ENCODE results near the gene MRPL51.
A peak's percentile ranks its signal among the peaks of the same experiment; 100 is the strongest.
"Not testable (repeated sequence)": the region's sequence is repeated elsewhere in the genome, so short reads cannot be mapped to it uniquely, and the experiment has no call there.

MRPL51 gene

DNA sequence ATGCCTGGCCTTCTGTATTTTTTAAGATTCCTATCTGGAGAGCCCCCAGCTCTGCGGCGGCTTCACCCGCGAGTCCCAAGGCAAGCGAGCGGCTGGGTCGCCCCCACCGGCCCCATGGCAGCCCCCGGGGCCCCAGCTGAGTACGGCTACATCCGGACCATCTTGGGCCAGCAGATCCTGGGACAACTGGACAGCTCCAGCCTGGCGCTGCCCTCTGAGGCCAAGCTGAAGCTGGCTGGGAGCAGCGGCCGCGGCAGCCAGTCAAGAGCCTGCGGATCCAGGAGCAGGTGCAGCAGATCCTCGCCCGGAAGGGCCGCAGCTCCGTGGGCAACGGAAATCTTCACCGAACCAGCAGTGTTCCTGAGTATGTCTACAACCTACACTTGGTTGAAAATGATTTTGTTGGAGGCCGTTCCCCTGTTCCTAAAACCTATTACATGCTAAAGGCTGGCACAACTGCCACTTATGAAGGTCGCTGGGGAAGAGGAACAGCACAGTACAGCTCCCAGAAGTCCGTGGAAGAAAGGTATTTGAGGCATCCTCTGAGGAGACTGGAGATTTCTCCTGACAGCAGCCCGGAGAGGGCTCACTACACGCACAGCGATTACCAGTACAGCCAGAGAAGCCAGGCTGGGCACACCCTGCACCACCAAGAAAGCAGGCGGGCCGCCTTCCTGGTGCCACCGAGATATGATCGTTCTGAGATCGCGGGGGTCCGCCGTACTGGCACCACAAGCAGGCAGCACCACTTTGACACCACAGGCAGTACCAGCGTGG, 15.3 kb downstream of the MRPL51 start:
- not testable (repeated sequence) for DNase-seq

DNA sequence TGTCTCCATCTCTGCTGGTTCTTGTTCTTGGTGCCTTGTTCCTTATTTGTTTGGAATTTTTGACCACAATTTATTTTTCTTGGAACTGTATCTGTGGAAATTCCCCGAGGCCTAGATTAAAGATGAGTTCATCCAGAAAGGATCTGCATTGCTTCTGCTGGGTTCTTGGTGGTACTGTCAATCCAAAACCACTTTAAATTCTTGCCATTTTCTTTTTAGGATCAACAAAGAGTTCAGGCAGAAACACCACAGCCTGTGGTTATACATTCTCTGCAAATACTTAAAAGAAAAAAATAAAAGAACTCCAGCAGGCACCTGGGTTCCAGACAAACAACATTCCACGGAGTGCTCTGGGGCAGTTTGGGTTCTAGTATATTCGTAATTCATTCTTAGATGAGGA, 16.6 kb downstream of the MRPL51 start:
- DNase-seq, result no peak

DNA sequence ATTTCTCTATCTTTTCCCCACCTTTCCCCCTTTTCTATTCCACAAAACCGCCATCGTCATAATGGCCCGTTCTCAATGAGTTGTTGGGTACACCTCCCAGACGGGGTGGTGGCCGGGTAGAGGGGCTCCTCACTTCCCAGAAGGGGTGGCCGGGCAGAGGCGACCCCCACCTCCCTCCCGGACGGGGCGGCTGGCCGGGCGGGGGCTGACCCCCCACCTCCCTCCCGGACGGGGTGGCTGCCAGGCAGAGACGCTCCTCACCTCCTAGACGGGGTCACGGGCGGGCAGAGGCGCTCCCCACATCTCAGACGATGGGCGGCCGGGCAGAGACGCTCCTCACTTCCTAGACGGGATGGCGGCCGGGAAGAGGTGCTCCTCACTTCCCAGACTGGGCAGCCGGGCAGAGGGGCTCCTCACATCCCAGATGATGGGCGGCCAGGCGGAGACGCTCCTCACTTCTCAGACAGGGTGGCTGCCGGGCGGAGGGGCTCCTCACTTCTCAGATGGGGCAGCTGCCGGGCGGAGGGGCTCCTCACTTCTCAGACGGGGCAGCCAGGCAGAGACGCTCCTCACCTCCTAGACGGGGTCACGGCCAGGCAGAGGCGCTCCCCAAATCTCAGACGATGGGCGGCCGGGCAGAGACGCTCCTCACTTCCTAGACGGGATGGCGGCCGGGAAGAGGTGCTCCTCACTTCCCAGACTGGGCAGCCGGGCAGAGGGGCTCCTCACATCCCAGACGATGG, 17.7 kb downstream of the MRPL51 start:
- DNase-seq, result not testable (repeated sequence)

DNA sequence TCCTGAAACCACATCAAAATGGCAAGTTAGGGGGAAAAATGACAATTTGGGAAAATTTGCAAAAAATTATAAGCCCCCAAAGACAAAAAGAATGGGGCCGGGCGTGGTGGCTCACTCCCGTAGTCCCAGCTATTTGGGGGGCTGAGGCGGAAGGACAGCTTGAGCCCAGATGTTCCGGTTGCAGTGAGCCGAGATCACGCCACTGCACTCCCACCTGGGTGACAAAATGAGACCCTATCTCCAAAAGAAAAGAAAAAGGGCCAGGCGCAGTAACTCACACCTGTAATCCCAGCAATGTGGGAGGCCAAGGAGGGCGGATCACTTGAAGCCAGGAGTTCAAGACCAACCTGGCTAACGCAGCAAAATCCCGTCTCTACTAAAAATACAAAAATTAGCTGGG, 20.6 kb downstream of the MRPL51 start:
- DNase-seq, result no peak

DNA sequence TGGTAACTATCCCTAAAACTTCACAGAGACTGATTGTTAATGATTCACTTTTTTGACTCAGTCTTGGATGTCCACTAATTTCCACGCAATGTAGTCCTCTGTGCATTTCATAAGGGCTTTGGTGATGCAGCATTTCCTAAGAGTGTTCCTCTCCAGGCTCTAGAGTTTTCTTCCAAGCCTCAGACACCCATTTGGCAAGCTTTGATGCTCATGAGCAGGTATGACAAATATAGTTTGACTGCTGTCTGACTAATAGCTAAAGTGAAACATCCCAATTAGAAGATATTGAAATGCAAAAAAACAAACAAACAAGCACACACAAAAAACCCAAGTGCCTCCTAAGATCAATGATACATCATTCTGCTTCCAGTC, 21.1 kb downstream of the MRPL51 start:
- no peak for DNase-seq

DNA sequence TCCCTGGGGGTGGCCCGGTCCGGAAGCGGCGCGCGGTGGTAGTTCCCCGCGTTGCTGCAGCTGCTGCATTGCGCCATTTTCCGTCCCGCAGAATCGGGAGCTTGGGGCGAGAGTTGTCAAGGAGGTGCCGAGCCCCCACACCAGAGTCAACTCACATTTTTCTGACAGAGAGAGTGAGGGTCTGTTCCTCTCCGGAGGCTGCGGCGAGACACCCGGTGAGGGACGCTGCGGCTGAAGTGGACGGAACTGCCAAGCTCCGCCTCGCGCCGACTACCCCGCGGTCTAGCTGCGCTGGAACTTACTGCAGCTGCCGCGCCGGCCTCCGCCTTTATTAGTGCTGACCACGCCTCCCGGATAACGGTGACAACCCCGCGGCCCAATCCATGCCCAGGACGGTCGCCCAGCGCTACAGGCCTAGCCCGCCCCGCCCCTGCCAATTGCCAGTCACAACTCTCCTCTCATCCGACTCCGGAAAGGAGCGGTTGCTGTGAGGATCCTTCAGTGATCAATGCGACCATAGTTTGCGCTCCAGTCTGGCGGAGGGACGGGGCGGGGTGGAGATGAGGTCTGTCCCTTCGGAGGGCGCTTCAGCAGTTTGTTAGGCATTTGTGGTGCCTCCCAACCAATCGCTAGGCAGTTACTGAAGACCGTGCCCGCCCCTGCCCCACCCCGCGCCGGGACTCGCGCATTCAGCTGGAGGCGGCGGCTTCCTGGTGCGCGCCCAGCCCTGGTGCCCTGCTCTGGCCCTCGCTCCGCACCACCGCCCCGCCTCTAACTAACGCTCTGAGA, 22.5 kb downstream of the MRPL51 start, which contains the start of gene VAMP1:
TSS of gene VAMP1 (minus strand) at position 303 of the 789 bp plus-strand sequence. CDS start at position 157, 146 bp downstream.
- DNase-seq, result peak; percentile 82

DNA sequence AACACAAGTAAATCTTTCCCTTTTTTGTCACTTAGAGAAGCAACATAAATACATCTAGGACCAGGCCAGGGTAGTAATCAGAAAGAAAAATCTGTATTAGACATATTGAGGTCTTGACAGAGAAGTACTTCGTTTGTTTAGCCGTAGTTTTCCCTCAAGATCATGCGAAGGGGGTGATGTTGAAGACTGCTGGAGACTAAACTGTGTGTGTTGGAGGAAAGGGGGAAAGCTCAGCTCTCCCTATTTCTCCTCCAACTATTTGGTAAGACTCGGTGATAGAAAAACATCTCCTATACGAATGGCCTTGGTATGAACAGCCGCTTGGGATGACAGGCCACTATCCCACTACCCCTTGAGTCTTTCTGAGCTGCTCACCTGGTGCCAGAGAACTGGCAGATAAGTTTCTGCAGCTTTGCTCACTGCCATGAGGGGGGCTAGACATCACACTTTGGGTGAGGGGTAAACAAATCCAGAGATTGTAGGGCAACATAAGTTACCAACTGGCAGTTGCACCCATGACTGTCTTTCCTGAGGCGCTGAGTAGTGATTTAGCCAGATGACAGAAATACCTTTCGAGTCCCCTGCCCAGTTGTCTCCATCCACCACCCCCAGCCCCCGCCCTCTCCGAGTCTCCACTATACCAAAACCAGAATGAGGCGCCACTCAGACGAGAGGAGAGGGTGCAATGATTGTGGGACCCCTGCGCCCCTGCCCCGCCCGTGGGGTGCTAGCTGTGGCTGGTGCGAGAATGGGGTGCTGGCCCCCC, 23.3 kb downstream of the MRPL51 start:
- no peak for DNase-seq

DNA sequence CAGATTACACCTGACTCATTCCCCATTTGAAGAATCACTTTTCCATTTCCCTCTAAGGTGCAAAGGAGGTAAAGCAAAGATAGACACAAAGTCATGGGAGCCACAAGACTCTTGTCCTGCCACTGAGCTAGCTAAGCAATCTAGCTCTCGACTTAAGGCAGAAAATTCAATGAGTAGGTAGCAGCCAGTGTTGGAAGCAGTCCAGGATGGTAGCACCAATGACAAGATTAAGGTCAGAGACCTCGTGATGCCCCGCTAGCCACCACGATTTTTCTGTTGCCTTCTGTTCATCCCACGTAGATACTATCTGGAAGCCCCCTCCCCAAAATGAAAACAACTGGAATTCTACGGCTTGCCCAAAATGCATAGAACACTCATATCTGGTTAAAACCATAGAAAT, 24.0 kb downstream of the MRPL51 start:
- DNase-seq, result no peak

DNA sequence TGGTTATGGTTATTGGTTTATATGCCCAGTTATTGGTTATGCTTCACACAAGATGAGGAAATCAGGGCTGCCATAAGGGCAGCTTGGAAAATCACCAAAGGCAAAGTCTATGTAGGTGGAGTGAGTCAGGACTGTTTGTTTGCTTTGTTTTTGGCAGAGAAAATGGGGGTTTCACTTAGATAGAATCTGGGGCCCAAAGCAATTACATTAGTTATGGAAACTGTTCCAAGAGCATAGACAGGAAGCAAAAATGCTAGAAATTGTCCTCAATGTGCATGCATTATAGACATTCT, 24.8 kb downstream of the MRPL51 start:
- no peak for DNase-seq

DNA sequence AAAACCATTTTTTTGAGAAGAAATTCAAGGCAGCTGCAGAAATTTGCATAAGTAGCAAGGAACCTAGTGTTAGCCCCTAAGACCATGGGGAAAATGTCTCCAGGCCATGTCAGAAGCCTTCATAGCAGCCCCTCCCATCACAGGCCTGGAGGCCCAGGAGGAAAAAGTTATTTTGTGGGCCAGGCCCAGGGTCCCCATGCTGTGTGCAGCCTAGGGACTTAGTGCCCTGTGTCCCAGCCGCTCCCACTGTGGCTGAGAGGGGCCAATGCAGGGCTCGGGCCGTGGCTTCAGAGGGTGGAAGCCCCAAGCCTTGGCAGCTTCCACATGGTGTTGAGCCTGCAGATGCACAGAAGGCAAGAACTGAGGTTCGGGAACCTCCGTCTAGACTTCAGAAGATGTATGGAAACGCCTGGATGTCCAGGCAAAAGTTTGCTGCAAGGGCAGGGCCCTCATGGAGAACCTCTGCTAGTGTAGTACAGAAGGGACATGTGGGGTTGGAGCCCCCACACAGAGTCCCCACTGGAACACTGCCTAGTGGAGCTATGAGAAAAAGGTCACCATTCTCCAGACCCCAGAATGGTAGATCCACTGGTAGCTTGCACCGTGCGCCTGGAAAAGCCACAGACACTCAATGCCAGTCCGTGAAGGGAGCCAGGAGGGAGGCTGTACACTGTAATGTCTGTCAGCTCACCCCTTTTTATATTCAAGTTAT, 25.3 kb downstream of the MRPL51 start:
- DNase-seq, result not testable (repeated sequence)

DNA sequence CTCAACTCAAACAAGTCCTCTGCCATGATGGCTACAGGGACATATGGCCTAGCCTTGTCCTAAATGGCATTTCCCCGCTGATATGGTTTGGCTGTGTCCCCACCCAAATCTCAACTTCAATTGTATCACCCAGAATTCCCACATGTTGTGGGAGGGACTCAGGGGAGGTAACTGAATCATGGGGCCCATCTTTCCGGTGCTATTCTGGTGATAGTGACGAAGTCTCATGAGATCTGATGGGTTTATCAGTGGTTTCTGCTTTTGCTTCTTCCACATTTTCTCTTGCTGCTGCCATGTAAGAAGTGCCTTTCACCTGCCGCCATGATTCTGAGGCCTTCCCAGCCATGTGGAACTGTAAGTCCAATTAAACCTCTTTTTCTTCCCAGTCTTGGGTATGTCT, 26.3 kb downstream of the MRPL51 start:
- DNase-seq, result not testable (repeated sequence)

DNA sequence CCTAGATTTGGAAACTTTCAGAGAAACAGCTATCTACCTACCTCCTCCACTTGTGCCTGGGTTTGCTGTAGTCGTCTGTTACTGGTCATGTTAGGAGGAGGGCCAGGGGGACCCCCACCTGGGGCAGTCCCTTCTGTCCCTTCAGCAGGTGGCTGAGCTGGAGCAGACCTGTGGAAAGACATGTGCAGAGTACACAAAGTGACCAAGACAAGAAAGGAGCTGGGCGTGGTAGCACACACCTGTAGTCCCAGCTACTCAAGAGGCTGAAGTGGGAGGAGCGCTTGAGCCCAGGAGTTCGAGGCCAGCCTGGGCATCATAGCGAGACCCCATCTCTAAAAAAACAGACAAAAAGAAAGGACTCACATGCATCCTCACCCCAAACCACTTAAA, 26.9 kb downstream of the MRPL51 start:
- no peak for DNase-seq

DNA sequence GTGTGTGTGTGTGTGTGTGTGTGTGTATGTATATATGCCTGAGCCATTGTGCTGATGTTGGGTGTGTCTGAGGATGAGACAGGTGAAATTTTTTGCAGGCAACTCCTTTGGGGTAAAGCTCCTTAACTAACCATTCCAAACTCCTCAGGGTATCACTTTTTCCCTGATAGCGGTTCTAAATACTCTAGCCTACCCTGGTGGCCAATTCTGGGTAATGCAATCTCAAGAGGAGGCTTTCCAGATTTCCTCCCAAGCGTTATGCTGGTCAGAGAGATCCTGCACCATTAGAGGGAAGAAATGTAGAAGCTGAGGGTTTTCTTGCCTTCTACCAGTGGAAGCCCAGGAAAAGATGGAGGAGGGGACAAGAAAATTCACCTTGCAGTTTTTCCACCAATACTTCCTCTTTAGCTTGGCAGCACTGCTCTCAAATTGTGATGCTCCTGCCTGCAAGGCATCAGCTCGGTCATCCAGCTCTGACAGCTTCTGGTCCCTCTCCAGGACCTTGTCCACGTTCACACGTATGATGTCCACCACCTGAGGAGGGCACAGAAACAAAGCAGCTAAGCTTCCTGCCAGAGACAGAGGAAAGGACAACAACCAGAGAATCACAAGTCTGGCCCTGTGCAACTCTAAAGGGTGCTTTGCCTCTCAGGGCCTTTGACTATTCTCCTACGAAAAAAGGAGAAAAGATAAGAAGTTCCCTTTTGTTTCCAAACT, 27.4 kb downstream of the MRPL51 start:
- peak; percentile 7 for DNase-seq

DNA sequence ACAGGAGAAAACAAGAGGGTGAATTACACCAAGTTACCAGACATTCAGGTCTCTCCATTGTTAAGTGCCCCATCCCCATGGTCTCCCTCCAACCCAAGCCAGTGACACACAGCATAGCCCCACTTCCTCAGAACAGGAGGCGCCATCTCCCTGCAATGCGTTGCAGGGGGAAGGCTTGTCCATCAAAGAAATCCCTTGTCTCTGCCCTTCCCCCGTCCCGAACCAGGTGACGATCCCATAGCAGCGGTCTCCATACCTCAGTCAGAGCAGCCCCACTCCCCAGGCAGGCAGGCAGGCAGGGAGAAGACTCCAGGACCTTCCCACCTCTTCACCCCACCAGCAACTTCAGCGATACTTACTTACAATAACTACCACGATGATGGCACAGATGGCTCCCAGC, 28.5 kb downstream of the MRPL51 start:
- no peak for DNase-seq

DNA sequence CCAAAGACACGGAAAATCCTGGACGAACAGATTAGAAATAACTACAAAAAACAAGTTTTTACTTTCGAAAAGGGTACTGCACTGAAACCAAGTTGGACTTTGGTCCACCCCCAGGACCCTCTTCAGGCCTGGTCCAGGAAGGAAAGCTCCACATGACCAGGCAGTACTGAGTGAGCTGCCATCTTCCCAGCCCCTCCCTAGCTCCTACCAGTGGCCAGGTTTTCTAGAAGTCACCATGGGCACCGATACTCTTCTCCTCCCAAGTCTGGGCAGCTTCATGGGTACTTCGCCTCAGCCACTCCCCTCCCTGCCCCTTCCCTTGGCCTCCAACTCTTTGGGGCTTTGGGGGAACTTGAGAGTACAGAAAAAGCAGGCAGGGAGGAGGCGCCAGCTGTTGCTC, 29.2 kb downstream of the MRPL51 start:
- no peak for DNase-seq

DNA sequence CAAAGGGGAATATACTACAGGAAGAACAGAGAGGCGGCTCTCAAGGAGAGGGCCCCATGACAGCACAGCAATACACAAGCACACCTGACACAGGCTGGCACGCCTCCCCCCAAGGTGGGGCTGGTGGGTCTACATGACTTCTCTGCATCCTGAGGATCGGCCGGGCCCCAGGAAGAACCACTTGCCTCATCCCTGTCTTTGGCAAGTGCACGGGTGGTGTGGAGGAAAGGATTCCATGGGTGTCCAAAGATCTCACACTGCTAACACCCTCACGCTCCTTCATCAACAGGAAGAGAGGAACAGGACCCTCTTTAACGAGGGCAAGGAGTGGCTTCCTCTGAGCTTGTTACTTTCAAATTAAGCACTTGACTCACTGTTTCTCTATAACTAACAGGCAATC, 29.8 kb downstream of the MRPL51 start:
- DNase-seq, result no peak

DNA sequence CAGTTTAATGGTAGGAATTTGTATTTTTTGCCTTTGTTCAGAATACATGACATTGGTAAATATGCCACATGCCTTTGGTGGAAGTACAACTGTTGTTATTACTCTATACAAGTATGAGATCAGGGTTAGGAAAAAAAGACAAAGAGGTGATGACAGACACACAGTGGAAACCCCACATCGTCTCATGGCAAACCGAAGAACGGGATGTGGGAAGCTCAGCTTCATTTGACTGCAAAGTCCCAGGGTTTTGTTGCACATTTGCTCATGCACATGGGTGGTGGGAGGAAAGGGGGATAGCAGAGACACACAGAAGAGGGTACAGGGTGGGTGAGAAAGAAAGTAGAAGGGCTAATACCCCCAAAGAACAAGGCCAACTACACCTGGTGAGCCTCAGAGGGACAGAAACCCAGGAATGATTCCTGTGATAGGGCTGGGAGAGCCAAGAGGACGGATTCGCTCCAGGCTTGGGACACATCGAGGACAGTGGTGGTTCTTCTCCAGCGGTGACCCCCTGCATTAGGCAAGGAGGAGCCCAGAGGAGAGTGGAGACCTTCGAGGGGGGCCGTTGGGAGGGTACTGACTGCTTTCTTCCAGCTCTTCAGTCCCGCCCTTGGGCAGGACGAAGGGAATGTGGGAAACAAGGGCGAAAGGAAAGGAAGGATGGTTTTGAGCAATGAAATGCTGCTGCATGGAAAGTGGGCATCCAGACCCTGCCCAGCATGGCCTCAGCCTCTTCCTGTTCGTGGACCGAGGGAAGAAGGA, 30.6 kb downstream of the MRPL51 start:
- no peak for DNase-seq

DNA sequence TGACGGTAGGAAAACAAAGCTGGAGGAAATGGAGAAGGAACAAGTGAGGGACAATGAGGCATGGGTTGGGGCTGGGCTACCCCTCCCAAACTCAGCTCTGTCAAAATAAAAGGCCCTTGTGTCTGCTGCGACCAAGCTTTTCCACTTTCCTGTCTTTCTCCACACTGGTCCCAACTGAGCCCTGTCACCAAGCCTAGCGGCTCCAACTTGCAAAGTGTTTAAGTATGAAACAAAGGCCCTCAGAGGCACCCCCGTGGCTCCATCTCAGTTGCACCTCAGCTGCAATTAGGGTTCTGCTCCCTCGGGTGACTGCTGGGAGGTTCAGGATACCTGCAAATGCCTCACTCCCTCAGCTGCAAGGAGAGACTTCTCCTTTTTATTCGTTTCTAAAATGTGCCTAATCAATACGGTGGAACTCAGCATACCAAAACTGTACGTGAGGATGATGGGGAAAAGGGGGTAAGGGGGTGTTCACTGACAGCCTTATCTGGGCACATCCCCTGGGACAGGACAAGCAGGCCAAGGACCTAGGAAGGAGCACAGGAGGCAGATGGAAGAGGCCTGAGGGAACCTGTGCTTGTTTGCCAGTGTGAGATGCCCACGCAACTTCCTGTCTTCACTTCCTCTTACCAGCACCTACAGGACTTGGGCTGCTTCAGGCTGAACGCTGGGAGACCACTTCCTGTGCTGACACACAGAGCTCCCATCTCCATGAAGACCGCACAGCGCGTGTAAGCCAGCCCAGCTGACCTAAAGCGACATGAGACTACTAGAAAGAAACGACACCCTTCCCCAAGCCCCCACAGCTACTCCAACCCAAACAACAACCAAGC, 31.4 kb downstream of the MRPL51 start:
- DNase-seq, result no peak

DNA sequence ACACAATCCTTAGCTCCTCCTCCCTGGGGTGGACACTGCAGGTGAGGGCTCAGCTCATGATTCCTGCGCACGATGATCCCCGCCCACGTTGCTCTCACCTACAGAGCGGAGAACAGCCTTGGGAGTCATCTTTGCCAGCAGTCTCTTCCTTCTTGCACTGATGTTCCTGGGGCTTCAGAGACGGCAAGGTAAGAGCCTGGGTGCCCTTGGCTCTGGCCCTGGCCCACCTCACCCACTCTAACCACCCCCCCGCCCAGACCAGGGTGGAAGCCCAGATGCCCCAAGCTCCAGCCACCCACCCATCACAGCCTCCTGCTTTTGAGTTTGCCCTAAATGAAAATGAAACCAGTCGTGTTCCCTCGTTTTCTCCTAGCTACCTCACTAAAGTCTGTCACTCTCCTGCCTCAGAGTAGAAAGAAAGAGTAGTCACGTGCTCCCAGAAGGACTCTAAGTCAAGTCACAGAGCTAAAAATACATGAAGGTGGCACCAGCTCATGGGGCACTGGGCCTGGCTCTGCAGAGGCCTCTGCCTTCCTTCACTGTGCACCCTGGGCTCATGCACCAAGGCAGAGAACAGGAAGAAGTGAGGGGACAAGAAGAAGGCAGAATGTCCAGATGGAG, 32.2 kb downstream of the MRPL51 start:
- DNase-seq, result no peak

DNA sequence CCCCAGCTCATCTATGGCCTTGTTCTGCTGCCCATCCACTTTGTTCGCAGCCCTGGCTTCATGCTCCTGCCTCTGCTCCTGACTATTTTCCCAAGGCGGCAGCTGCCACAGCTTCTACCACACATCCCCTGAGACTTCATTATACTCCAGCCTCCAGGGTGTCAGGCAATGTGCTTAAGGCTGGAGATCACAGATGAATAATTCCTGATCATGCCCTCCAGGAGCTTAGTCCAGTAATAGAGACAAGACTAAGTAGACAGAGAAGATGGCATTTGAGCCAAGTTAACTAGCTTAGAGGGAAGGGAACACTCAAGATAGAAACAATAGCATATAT, 34.1 kb downstream of the MRPL51 start:
- no peak for DNase-seq

All from DMS 273 treated with DMSO at 0.1 percent for 48 hours (cell line).